Measurements from ENCODE around the gene GPR68. TPM values are rescaled to one million over a fixed set of nuclear protein-coding genes. Genes with fewer than 3 reads are reported as not detected.
A peak's percentile ranks its signal among the peaks of the same experiment; 100 is the strongest.

Gene GPR68
- total RNA-seq, 1 donor from 2014 or later = 0.42 TPM

DNA sequence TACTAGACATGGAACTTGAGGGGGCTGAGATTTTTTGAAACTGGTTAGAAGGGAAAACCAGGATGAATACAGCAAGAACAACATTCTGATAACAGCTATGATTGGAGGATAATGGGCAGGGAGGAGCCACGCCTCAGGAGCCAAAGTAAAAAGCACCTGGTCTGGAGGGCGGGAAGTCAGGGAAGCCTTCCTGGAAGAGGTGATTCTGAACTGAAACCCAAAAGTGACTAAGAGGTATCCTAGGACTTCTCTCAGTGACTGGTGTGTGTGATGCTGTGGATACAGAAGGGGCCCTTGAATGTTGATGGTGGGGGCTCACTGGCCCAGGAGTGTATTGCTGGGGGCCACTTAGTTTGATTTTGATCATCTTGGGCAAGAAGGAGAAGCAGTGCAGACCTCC is 18.8 kb upstream of the GPR68 start:
- Mint-ChIP-seq H3K4me3 (ENCODE audit: unreplicated experiment) (no peak overlapping the region), H3K27me3 (ENCODE audit: low read depth) (peaks cover 12% of the 10 kb centered on the region), H3K27ac (ENCODE audit: unreplicated experiment) (no peak overlapping the region), H3K4me1 (ENCODE audit: low read depth) (peaks cover 7% of the 10 kb centered on the region), H3K9me3 (ENCODE audit: low read depth) (no peaks in the 10 kb centered on the region), H3K36me3 (ENCODE audit: low read depth) (peaks cover 2% of the 10 kb centered on the region)
- DNase-seq (ENCODE audit: low spot score) = no peak
- TF ChIP-seq, protein P1, sequence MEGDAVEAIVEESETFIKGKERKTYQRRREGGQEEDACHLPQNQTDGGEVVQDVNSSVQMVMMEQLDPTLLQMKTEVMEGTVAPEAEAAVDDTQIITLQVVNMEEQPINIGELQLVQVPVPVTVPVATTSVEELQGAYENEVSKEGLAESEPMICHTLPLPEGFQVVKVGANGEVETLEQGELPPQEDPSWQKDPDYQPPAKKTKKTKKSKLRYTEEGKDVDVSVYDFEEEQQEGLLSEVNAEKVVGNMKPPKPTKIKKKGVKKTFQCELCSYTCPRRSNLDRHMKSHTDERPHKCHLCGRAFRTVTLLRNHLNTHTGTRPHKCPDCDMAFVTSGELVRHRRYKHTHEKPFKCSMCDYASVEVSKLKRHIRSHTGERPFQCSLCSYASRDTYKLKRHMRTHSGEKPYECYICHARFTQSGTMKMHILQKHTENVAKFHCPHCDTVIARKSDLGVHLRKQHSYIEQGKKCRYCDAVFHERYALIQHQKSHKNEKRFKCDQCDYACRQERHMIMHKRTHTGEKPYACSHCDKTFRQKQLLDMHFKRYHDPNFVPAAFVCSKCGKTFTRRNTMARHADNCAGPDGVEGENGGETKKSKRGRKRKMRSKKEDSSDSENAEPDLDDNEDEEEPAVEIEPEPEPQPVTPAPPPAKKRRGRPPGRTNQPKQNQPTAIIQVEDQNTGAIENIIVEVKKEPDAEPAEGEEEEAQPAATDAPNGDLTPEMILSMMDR (IDR thresholded peaks at IDR 0.05) = no peak

DNA sequence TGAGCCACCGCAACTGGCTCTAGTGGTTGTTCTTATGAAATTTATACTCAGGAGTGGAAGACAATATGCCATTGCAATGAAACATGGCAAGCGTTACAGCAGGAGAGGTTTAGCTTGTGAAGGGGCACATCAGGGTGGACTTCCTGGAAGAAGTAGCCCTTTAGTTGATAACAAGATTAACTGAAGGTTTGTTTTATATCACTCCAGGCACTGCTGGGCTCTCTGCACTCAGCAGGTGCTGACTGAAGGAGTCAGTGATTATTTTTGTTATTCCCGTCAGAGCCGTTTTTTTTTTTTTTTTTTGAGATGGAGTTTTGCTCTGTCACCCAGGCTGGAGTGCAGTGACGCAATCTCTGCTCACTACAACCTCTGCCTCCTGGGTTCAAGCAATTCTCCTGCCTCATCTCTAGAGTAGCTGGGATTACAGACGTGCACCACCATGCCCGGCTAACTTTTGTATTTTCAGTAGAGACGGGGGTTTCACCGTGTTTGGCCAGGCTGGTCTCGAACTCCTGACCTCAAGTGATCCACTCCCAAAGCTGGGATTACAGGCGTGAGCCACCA is 17.6 kb upstream of the GPR68 start:
- TF ChIP-seq, protein P1 (IDR thresholded peaks at IDR 0.05) = no peak
- peaks cover 2% of the 10 kb centered on the region for H3K36me3 Mint-ChIP-seq (ENCODE audit: low read depth)
- DNase-seq (ENCODE audit: low spot score) = no peak
- H3K4me1 Mint-ChIP-seq (ENCODE audit: low read depth) = peaks cover 17% of the 10 kb centered on the region
- no peaks in the 10 kb centered on the region for H3K9me3 Mint-ChIP-seq (ENCODE audit: low read depth)
- H3K4me3 Mint-ChIP-seq (ENCODE audit: unreplicated experiment) = no peak overlapping the region
- peaks cover 12% of the 10 kb centered on the region for H3K27me3 Mint-ChIP-seq (ENCODE audit: low read depth)
- no peak overlapping the region for H3K27ac Mint-ChIP-seq (ENCODE audit: unreplicated experiment)

DNA sequence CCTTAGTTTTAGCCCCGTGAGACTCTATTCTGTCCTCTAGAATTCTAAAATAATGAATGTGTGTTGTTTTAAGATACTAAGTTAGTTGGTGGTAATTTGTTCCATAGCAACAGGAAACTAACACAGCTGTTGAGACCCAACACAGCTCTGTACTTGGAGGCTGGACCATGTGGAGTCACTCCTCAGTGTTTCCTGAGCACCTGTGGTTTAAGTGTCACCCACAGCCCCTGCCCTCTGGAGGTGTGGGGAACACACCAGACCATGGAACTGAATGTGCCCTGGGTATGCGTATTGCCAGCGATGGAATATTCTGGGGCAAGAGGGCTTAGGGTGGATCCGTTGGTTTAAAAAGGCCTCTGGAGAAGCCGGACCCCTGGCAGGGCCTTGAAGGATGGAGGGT is 16.6 kb upstream of the GPR68 start:
- Mint-ChIP-seq H3K27me3 (ENCODE audit: low read depth) (peaks cover 12% of the 10 kb centered on the region), H3K36me3 (ENCODE audit: low read depth) (peaks cover 2% of the 10 kb centered on the region)
- TF ChIP-seq, protein P1 (IDR thresholded peaks at IDR 0.05) = no peak

DNA sequence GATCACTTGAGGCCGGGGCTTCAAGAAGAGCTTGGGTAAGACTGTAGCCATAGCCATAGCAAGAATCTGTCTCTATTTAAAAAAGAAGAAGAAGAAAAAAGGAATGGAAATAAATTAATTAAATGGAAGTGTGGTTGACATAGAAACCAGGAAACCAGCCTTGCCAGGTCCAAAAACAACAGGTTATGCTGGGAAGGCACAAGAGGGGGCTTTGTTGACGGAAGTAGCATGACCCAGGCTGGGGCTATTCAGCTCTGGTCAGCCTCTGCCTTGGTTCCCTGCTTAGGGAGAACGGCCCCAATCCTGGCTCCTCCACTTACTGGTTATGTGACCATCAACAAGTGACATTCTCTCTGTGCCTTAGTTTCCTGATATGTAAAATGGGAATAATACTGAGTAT is 14.4 kb upstream of the GPR68 start:
- Mint-ChIP-seq H3K9me3 (ENCODE audit: low read depth) (no peaks in the 10 kb centered on the region), H3K4me3 (ENCODE audit: unreplicated experiment) (no peak overlapping the region), H3K36me3 (ENCODE audit: low read depth) (no peaks in the 10 kb centered on the region), H3K27ac (ENCODE audit: unreplicated experiment) (no peak overlapping the region), H3K27me3 (ENCODE audit: low read depth) (peaks cover under 1% of the 10 kb centered on the region), H3K4me1 (ENCODE audit: low read depth) (peaks cover 23% of the 10 kb centered on the region)
- no peak for DNase-seq (ENCODE audit: low spot score)
- TF ChIP-seq, protein P1 (IDR thresholded peaks at IDR 0.05) = no peak

More for the DNA sequence above, 16.6 kb upstream of the GPR68 start:
- Mint-ChIP-seq H3K4me3 (ENCODE audit: unreplicated experiment) (no peak overlapping the region), H3K4me1 (ENCODE audit: low read depth) (peaks cover 26% of the 10 kb centered on the region), H3K27ac (ENCODE audit: unreplicated experiment) (no peak overlapping the region), H3K9me3 (ENCODE audit: low read depth) (no peaks in the 10 kb centered on the region)
- DNase-seq (ENCODE audit: low spot score) = no peak

DNA sequence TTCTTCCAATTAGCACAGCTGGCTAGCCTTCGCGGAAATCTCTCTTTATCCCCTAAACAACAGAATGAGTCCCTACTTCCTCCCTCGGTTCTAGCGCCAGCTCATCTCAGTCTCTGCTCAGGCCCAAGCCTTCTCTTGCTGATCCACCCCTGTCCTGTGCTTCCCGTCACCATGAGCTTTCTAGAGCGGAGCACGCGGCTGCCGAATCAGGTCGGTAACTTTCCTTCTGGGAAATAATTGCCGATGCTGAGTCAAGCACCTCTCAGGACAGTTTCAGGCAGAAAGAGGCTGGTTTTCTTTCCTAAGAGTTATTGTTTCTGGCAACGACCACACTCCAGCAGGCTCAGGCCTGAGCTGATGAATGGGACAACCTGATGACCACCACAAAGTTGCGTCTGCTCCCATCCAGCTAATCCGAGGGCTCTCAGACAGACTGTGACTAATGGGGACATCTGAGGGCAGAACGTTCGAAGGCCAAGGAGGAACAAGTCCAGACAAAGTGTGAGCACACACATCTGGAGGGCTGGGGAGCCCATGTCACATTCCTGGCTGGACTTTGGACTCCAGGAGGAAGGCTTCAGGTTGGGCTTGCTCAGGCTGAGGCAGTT is 13.6 kb upstream of the GPR68 start:
- no peaks in the 10 kb centered on the region for H3K27me3 Mint-ChIP-seq (ENCODE audit: low read depth)
- no peak for DNase-seq (ENCODE audit: low spot score)
- H3K27ac Mint-ChIP-seq (ENCODE audit: unreplicated experiment) = peak overlapping the region; percentile 34
- H3K9me3 Mint-ChIP-seq (ENCODE audit: low read depth) = no peaks in the 10 kb centered on the region
- H3K36me3 Mint-ChIP-seq (ENCODE audit: low read depth) = no peaks in the 10 kb centered on the region
- peaks cover 23% of the 10 kb centered on the region for H3K4me1 Mint-ChIP-seq (ENCODE audit: low read depth)
- TF ChIP-seq, protein P1 (IDR thresholded peaks at IDR 0.05) = no peak
- no peak overlapping the region for H3K4me3 Mint-ChIP-seq (ENCODE audit: unreplicated experiment)

Measured in chondrocyte (in vitro differentiated cells).